Kidney tubule cell (primary cell): ENCODE results near the gene TRPM2.

ENCODE experiments used
- DNase-seq: peaks from one replicate; pipeline ENCODE4 v3.0.0-alpha.2; 2018; ENCODE audit warnings: low spot score

The TRPM2 gene

DNA sequence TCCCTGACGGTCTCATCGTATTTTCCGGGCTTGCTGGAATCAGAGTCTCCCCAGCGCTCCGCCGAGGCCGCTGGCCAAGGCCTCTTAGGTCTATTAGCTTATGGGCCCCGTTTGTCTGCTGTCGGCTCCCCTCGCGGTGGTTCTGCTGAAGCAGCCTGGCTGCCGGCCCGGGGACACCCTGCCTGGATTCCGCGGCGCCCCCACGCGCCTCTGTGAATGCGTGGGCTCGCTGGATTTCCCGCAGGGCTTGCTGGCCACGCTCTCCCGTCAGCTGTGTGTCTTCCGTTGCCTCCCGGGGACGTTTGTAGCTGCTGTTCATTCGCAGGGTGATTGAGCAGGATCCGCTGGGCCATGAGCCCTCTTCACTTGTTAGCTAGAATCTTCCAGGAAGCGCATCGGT, 110.3 kb downstream of the TRPM2 start:
- no peak for DNase-seq

DNA sequence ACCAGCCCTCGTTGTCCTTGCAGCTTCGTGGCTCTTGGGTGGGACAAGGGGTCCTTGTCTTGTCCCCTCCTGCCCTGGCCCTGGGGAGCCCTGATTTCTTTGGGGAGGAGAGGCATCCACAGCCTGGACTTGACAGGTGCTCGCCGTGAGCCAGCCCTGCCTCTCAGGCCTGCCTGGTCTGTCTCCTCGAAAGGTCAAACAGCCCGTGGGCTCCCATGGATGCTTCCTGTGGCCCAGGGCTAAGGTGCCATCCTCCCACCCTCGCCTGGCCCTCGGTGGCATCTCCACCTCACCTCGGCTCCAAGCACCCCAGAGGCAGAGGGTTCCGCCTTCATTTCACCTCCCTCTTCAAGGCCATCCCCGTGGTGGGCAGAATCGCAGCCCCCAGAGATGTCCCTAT, 110.9 kb downstream of the TRPM2 start:
- DNase-seq, result no peak

DNA sequence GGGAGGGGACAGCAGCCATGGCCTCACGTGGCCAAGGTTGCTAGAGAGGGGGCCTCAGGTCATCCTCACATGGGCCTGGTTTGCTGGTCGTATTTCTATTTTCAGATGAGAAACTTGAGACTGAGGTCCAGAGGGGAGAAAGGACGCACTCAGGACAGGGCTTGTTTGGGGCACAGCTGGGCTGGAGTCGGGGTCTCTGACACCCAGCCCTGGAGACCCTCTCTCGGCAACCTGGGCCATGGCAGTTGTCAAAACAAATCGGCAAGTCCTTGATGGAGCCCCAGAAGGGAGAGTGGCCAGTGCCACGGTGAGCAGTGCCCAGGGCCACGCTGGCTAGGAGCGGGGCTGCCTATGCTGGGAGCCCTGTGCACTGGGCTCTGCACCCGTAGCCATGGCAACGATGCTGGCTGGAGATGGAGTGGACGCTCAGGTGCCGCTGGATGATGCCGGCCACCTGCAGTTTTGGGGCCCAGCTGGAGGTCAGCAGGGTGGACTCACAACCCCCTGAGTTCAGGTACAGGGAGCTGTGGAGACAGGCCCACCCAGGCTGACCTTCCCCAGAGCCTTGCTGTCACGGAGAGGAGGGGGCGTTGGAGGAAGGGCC, 113.0 kb downstream of the TRPM2 start:
- DNase-seq, result no peak

DNA sequence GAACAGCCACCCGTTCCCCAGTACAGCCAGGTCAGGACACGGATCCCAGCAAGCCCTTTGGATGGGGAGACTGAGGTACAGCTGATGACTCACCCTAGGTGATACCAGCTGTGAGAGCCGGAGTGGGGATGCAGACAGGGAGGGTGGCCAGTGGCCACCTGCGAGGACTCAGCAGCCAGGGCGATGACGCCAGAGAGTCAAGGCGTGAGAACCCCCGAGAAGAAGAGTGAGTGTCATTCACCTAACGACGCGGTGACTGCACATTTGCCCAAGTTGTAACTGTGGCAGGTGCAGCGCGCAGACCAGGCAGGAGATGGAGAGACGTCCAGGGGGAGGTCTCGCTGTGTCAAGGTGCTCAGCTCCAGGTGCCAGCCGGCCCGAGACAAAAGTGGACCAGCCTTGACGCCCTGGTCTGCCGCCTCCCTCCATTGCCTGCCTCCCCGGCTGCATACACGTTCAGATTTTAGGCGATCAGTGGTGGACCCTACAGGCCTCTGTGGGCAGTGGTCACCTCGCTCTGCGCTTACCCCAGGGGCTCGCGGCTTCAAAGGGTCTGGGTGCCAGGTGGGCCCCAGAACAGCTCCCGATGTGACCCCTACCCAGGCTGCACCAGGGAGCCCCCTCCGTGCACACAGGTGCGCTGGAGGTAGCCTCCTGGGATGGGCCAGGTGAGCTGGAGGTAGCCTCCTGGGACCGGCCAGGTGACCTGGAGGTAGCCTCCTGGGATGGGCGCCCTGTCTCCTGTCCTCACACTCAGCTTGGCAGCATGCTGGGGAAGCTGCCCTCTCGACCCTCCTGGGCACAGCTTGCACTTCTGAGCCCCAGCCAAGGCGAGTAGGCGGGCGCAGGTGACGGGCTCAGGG, 113.8 kb downstream of the TRPM2 start:
- DNase-seq, result no peak

DNA sequence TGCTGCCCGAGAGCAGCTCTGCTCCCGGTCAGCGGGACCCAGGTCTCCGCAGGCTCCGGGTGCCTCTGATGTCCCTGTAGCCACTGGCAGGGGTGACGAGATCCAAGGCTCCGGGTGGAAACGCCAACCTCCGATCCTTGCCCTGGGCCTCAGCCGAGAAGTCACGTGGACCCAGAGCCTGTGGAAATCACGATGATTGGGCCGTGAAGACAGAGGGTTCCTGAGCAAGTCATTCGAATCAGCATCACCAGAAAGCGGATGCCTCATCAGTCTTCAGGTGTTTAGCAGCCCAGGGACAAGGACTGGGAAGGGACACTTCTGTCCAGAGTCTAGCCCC, 114.4 kb downstream of the TRPM2 start:
- DNase-seq, result no peak

DNA sequence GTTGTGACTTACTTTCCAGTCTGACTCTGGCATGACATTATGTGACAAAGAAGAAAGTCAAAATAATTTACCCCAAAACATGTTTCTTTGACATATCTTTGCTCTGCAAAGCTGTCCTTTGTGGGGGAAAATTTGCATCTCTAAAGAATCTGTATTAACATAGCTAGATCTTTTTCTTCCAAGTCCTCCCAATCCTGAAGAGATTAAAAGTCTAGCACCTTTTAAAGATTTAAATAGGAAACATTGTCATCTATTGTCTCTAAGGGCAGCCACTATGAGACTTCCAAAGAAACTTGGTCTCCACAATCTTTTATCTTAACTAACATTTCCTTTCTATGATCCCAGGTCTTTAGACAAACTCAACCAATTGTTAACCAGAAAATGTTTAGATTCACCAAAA, 117.9 kb downstream of the TRPM2 start:
- DNase-seq, result no peak

GRCh38 chr21:44471996-44472395, 118.6 kb downstream of the TRPM2 start:
- no peak for DNase-seq

GRCh38 chr21:44473915-44474555, 120.6 kb downstream of the TRPM2 start:
- DNase-seq, result no peak

GRCh38 chr21:44475266-44475845, 121.9 kb downstream of the TRPM2 start:
- DNase-seq, result no peak

DNA sequence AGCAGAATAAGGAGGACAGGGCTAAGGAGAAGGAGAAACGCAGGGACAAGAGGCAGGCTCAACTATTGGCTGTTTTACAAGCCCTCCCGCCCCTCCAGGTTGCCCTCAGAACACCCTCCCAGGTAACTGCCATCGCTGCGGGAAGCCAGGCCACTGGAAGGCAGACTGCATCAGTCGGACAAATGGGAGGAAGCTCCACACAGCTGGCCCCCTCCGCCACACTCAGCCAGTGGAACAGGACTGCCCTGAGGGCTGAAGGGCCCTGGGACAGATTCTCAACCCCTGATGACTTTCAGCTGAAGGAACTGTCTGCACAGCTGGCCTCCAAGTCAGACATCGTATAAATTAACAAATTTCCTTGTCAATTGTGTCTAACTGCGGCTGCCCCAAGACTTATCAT, 123.7 kb downstream of the TRPM2 start:
- DNase-seq, result no peak

- no peak for DNase-seq
Measured at GRCh38 chr21:44477712-44478111, 124.3 kb downstream of the TRPM2 start.

- no peak for DNase-seq
Measured at GRCh38 chr21:44478124-44478800, 124.8 kb downstream of the TRPM2 start.

- no peak for DNase-seq
Measured at GRCh38 chr21:44478801-44479167, 125.4 kb downstream of the TRPM2 start.

DNA sequence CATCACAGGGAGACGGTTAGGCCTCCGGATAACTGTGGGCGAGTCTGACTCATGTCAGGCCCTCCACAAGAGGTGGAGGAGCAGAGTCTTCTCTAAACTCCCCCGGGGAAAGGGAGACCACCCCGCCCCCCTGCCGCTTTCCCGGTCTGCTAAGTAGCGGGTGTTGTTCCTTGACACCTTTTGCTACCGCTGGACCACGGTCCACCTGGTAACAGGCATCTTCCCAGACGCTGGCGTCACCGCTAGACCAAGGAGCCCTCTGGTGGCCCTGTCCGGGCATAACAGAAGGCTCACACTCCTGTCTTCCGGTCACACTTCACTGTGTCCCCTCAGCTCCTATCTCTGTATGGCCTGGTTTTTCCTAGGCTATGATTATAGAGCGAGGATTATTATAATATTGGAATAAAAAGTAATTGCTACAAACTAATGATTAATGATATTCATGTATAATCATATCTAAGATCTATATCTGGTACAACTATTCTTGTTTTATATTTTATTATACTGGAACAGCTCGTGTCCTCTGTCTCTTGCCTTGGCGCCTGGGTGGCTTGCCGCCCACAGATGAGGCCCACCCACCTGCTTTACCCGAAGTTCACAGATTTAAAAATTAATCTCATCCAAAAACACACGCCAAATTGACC, 126.3 kb downstream of the TRPM2 start:
- peak; percentile 41 for DNase-seq

DNA sequence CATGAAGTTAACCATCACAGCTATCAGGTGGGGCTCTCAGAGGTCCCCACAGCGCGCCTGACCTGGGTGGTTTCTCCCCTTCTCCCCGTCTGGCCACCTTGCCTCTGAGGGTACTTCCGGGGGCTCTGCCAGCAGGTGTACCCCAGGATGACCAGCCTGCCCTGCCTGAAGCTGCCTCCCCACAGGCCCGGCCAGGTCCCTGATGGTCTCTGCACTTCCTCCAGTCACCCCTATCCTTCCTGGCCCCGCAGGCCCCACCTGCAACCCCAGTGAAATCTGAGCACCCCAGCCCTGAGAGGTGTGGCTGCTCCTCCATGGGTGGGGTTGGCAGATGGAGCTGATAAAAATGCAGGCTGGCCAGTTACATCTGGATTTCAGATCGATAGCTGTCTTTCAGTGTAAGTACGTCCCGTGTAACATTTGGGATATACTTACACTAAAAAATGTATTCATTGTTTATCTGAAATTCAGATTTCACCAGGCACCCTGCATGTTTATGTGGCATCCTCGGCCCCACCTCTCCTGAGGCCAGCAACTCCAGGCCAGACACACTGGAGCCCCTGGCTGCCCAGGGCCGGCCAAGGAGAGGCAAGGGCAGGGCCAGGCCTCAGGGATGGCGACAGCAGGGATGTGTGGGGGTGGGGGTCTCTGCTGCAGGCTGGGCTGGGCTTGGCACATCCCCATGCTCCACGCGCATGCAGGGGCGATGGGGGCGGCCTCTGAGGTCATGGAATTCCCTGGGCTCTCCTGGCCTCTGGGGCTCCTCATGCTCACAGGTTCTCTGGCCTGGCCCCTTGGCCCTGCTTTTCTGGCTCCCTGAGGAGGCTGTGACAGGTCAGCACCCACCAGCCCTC, 127.0 kb downstream of the TRPM2 start:
- DNase-seq, result no peak

DNA sequence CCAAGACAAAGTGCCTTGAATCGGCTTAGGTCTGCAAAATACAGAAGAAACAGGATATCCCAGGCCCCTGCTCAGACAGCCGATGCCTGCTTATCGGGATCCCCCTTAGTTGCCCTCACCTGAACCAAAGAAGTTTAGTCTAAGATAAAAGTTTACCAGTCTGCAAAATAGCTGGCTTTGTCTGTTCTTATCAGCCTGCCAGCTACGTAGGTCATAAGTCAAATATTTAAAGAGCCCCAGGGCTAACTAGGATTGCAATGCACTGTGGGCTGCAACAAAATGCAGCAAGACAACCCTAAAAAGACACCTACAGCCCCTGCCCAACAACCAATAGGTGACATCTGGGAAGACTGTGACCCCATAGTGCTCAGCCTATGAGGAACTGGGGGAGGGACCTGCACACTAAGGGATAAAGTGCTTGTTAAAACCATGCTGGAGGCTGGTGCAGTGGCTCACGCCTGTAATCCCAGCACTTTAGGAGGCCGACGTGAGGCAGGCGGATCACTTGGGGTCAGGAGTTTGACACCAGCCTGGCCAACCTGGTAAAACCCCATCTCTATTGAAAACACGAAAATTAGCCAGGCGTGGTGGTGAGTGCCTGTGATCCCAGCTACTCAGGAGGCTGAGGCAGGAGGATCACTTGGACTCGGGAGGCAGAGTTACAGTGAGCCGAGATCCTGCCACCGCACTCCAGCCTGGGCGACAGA, 129.3 kb downstream of the TRPM2 start:
- DNase-seq, result no peak

- no peak for DNase-seq
Measured at GRCh38 chr21:44483288-44484237, 130.1 kb downstream of the TRPM2 start.

- no peak for DNase-seq
Measured at GRCh38 chr21:44484498-44485253, 131.3 kb downstream of the TRPM2 start.
